ENCODE results near the gene LPAR1. TPM values are rescaled to one million over a fixed set of nuclear protein-coding genes. Genes with fewer than 3 reads are reported as not detected.

Gene LPAR1, protein sequence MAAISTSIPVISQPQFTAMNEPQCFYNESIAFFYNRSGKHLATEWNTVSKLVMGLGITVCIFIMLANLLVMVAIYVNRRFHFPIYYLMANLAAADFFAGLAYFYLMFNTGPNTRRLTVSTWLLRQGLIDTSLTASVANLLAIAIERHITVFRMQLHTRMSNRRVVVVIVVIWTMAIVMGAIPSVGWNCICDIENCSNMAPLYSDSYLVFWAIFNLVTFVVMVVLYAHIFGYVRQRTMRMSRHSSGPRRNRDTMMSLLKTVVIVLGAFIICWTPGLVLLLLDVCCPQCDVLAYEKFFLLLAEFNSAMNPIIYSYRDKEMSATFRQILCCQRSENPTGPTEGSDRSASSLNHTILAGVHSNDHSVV
- total RNA-seq: 8.5 and 13.0 TPM in 2 replicates

DNA sequence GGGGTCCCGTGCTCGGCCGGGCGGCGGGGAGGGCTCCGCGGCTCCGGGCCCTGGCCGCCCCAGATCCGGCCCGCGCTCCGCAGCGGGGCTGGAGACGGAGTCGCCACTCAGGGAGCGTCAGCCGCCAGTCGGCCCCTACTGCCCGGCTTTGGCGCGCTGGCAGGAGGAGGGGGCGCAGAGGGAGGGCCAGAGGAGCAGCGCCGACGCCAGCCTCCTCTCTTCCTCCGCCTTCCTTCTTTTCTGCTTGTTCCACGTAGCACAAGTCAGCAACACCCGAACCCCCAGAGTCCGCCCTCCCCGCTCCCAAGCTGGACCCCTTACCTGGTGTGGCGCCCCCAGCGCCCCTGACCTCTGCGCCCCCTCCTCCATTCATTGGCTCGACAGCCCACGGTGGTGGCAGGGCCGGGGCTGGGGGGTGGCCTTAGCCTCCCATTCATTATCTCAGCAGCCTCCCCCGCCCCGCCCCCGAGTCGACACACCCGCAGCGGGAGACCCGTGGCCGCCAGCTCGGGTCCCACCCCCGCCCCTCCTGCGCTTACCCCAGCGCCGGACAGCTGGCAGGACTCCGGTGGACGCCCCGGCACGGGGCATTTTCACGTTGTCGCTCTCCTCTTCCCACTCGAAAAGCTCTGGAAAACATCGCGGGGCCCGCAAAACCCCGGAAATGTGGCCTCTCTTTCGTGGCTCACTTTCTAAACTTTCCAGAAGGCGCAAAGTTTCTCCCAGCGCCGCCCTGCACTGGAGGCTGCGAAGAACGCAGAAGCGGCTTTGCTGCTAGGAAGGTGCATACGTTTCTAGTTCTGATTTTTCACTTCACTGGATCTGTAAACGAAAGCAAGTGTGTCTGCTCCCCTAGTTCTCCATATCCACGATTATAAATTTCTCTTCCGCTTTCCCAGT lies at the start of gene LPAR1:
TSS of gene LPAR1 (minus strand) at position 140 of the 900 bp plus-strand sequence. CDS start 66,353 bp downstream, outside the sequence.
- H3K4me3 ChIP-seq (ENCODE audit: low read depth, low read length): peak within 1 kb of the TSS; percentile 79
- no peak for DNase-seq (ENCODE audit: low read depth)

DNA sequence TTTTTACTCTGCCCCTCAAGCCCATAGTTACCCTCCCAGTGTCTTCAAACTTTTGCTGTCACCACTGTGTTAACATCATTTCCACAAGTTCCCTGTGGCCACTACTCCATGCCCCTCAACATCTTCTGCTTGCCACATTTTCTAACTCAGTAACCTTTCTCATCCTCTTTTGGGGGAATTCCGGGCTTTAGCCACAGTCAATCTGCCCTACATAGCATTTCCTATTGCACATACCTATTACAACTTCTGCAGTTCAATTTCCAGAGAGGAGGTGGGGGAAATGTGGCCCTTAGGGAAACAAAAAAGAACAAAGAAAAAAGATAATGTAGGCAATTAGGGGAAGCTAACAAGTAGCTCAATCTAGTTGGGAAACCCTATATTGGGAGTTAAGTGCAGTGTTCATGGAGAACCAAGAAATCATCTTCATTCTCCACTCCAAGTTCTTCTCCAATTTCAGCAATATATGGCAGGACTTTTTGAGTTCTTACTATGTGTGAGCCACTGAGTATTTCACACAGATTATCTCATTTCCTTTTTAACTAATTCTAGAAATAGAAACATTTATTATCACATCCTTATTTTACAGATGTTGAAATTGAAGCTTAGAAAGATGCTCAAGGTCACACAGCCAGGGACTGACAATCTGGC lies 40.2 kb upstream of the LPAR1 start:
- DNase-seq (ENCODE audit: low read depth): no peak
- TF ChIP-seq, protein P1, sequence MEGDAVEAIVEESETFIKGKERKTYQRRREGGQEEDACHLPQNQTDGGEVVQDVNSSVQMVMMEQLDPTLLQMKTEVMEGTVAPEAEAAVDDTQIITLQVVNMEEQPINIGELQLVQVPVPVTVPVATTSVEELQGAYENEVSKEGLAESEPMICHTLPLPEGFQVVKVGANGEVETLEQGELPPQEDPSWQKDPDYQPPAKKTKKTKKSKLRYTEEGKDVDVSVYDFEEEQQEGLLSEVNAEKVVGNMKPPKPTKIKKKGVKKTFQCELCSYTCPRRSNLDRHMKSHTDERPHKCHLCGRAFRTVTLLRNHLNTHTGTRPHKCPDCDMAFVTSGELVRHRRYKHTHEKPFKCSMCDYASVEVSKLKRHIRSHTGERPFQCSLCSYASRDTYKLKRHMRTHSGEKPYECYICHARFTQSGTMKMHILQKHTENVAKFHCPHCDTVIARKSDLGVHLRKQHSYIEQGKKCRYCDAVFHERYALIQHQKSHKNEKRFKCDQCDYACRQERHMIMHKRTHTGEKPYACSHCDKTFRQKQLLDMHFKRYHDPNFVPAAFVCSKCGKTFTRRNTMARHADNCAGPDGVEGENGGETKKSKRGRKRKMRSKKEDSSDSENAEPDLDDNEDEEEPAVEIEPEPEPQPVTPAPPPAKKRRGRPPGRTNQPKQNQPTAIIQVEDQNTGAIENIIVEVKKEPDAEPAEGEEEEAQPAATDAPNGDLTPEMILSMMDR (conservative IDR thresholded peaks at IDR 0.05; ENCODE audit: low read depth, low read length): no peak
- no peak overlapping the region for H3K4me3 ChIP-seq (ENCODE audit: low read depth, low read length)

More for the DNA sequence above, at the start of gene LPAR1:
- TF ChIP-seq, protein P1 (conservative IDR thresholded peaks at IDR 0.05; ENCODE audit: low read depth, low read length): no peak

GRCh38 chr9:111076519-111076918 lies 38.2 kb upstream of the LPAR1 start:
- DNase-seq (ENCODE audit: low read depth): no peak
- TF ChIP-seq, protein P1 (conservative IDR thresholded peaks at IDR 0.05; ENCODE audit: low read depth, low read length): no peak
- H3K4me3 ChIP-seq (ENCODE audit: low read depth, low read length): no peak overlapping the region

DNA sequence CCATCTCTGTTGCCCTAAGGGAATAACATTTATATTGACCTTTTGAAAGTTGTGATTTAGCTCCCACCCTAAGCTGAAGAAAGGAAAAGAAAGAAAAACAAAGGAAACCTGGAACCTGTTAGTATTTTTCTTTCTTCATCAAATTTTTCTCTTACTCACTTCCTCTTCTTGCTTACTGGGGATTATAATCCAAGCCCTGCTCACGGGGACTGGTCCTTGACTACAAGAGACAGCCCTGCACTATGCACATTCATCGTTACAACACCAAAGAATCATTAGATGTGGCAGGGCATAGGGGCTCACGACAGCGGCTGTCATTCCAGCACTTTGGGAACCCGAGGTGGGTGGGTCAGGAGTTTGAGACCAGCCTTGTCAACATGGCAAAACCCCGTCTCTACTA lies 37.8 kb upstream of the LPAR1 start:
- DNase-seq (ENCODE audit: low read depth): no peak
- TF ChIP-seq, protein P1 (conservative IDR thresholded peaks at IDR 0.05; ENCODE audit: low read depth, low read length): no peak
- H3K4me3 ChIP-seq (ENCODE audit: low read depth, low read length): no peak overlapping the region

GRCh38 chr9:111074395-111074794 lies 36.1 kb upstream of the LPAR1 start:
- DNase-seq (ENCODE audit: low read depth): no peak
- H3K4me3 ChIP-seq (ENCODE audit: low read depth, low read length): no peak overlapping the region
- TF ChIP-seq, protein P1 (conservative IDR thresholded peaks at IDR 0.05; ENCODE audit: low read depth, low read length): no peak

GRCh38 chr9:111069183-111069582 lies 30.9 kb upstream of the LPAR1 start:
- H3K4me3 ChIP-seq (ENCODE audit: low read depth, low read length): no peak overlapping the region
- TF ChIP-seq, protein P1 (conservative IDR thresholded peaks at IDR 0.05; ENCODE audit: low read depth, low read length): no peak
- DNase-seq (ENCODE audit: low read depth): no peak

Measured in epithelial cell of proximal tubule (primary cell).